Neuronal stem cell (in vitro differentiated cells): ENCODE results near the gene CAPN1.

Experiments used
- DNase-seq: peaks from one replicate; pipeline ENCODE4 v3.0.0-alpha.2; 2013; ENCODE audit warnings: low spot score
- H2AFZ ChIP-seq: one replicate; pipeline ENCODE4 v1.6.1; 2013; ENCODE audit warnings: mild to moderate bottlenecking, low read length, inconsistent platforms
- H2AK5ac ChIP-seq: 2 replicates; pipeline ENCODE4 v1.6.1; 2013; ENCODE audit warnings: low read depth, mild to moderate bottlenecking, inconsistent platforms, low read length, moderate library complexity, mixed read lengths
- H2BK120ac ChIP-seq: 2 replicates; pipeline ENCODE4 v1.6.1; 2013; ENCODE audit warnings: low read depth, mild to moderate bottlenecking, inconsistent platforms, low read length, moderate library complexity, mixed read lengths
- H2BK12ac ChIP-seq: one replicate; pipeline ENCODE4 v1.6.1; 2013; ENCODE audit warnings: low read length, inconsistent platforms
- H2BK15ac ChIP-seq: 2 replicates; pipeline ENCODE4 v1.6.1; 2013; ENCODE audit warnings: mild to moderate bottlenecking, low read length, inconsistent platforms, mixed read lengths
- H2BK5ac ChIP-seq: one replicate; pipeline ENCODE4 v1.6.1; 2013; ENCODE audit warnings: inconsistent platforms, mild to moderate bottlenecking, low read length, moderate library complexity
- H3K14ac ChIP-seq: one replicate; pipeline ENCODE4 v1.6.1; 2013; ENCODE audit warnings: low read length, inconsistent platforms
- H3K18ac ChIP-seq: 2 replicates; pipeline ENCODE4 v1.6.1; 2013; ENCODE audit warnings: low read length, inconsistent platforms
- H3K23ac ChIP-seq: 2 replicates; pipeline ENCODE4 v1.6.1; 2013; ENCODE audit warnings: low read depth, mild to moderate bottlenecking, mixed read lengths, low read length, inconsistent platforms; ENCODE audit not compliant: poor library complexity
- H3K27ac ChIP-seq: replicated peaks from 3 replicates; pipeline ENCODE4 v1.5.1; 2013; ENCODE audit warnings: low read length, inconsistent platforms
- H3K27me3 ChIP-seq, 3 experiments: 2 replicates each; pipeline ENCODE4 v1.6.1; 2013; ENCODE audit warnings: low read length in 3 of 3, mild to moderate bottlenecking in 2 of 3, inconsistent platforms in 1 of 3, low read depth in 1 of 3, mixed read lengths in 1 of 3, moderate library complexity in 1 of 3; ENCODE audit not compliant: control insufficient read depth in 3 of 3, insufficient read depth in 3 of 3
- H3K36me3 ChIP-seq, 2 donors: replicated peaks in 1 of 2; 2 replicates each; pipeline ENCODE4 v1.6.1; 2013; ENCODE audit warnings: low read length in 2 of 2; ENCODE audit not compliant: control insufficient read depth in 2 of 2, insufficient read depth in 2 of 2
- H3K4ac ChIP-seq: 2 replicates; pipeline ENCODE4 v1.6.1; 2013; ENCODE audit warnings: inconsistent platforms, mild to moderate bottlenecking, low read length, moderate library complexity
- H3K4me1 ChIP-seq, 2 donors: 1 replicate in 1 of 2; 2 replicates in 1 of 2; pipeline ENCODE4 v1.6.1; 2013; ENCODE audit warnings: low read length in 2 of 2, low read depth in 1 of 2; ENCODE audit not compliant: control insufficient read depth in 2 of 2, insufficient read depth in 1 of 2
- H3K4me2 ChIP-seq: one replicate; pipeline ENCODE4 v1.6.1; 2013; ENCODE audit warnings: mild to moderate bottlenecking, low read length, inconsistent platforms; ENCODE audit not compliant: insufficient read depth, poor library complexity, severe bottlenecking
- H3K4me3 ChIP-seq, 2 donors: 2 replicates each; pipeline ENCODE4 v1.5.1; 2013; ENCODE audit warnings: low read length in 2 of 2, mild to moderate bottlenecking in 2 of 2, inconsistent platforms in 1 of 2, moderate library complexity in 1 of 2
- H3K79me1 ChIP-seq: one replicate; pipeline ENCODE4 v1.6.1; 2013; ENCODE audit warnings: low read depth, mild to moderate bottlenecking, inconsistent platforms, low read length, moderate library complexity
- H3K9ac ChIP-seq: one replicate; pipeline ENCODE4 v1.6.1; 2013; ENCODE audit warnings: mild to moderate bottlenecking, low read depth, low read length, inconsistent platforms; ENCODE audit not compliant: poor library complexity
- H3K9me3 ChIP-seq, 2 donors: replicated peaks in 1 of 2; 2 replicates each; pipeline versions ENCODE3 to v1.6.1; 2013; ENCODE audit warnings: low read length in 2 of 2, mild to moderate bottlenecking in 2 of 2, inconsistent platforms in 1 of 2, low read depth in 1 of 2, mixed read lengths in 1 of 2, moderate library complexity in 1 of 2; ENCODE audit not compliant: control insufficient read depth in 2 of 2, insufficient read depth in 1 of 2
- H4K8ac ChIP-seq: one replicate; pipeline ENCODE4 v1.6.1; 2013; ENCODE audit warnings: low read depth, mild to moderate bottlenecking, inconsistent platforms, low read length, moderate library complexity
- H4K91ac ChIP-seq: one replicate; pipeline ENCODE4 v1.6.1; 2013; ENCODE audit warnings: low read length, low read depth, mild to moderate bottlenecking, inconsistent platforms; ENCODE audit not compliant: poor library complexity
- WGBS, 2 donors: extraction: QIAGEN DNeasy Blood & Tissue Kit; methylation state at CpG; one replicate each; pipeline ENCODE4 v1.1.7; 2013; ENCODE audit warnings: missing lambda C conversion rate in 2 of 2, mixed read lengths in 1 of 2; ENCODE audit not compliant: insufficient read length in 2 of 2, insufficient replicate concordance in 1 of 2; ENCODE audit errors: extremely low coverage in 2 of 2; 5-methylcytosine and 5-hydroxymethylcytosine counted together

CAPN1 gene

GRCh38 chr11:65211293-65212105 is 29.8 kb downstream of the CAPN1 start:
- no CpG with 5 or more reads among the region's 29 CpGs for WGBS, 2 donors
- Histone ChIP-seq H3K4ac (no peak overlapping the region), H2BK15ac (no peak overlapping the region), H4K91ac (no peak overlapping the region), H2BK5ac (no peak overlapping the region), H3K14ac (peak overlapping the region; percentile 56), H3K9ac (no peak overlapping the region), H2BK120ac (no peak overlapping the region), H2AFZ (no peak overlapping the region), H3K36me3 (peaks cover 10 to 40% of the 10 kb centered on the region in 2 donors), H3K4me2 (no peak overlapping the region), H3K79me1 (no peaks in the 10 kb centered on the region), H2BK12ac (no peak overlapping the region), H3K27me3 (no peaks in the 10 kb centered on the region), H4K8ac (no peak overlapping the region), H3K27ac (no peak overlapping the region), H3K18ac (no peak overlapping the region), H3K4me1 (peaks cover 3 to 10% of the 10 kb centered on the region in 2 donors), H3K23ac (no peak overlapping the region), H3K9me3 (no peaks in the 10 kb centered on the region), H3K4me3 (no peak overlapping the region), H2AK5ac (no peak overlapping the region)
- no peak for DNase-seq

GRCh38 chr11:65212226-65212801 is 30.6 kb downstream of the CAPN1 start:
- no peak overlapping the region for H3K23ac ChIP-seq
- H2BK5ac ChIP-seq: no peak overlapping the region
- H3K9ac ChIP-seq: no peak overlapping the region
- H2AFZ ChIP-seq: no peak overlapping the region
- no peak for DNase-seq
- H3K4ac ChIP-seq: no peak overlapping the region
- H3K9me3 ChIP-seq: no peaks in the 10 kb centered on the region
- no peak overlapping the region for H2BK15ac ChIP-seq
- no peak overlapping the region for H4K8ac ChIP-seq
- H2BK12ac ChIP-seq: no peak overlapping the region
- no peak overlapping the region for H4K91ac ChIP-seq
- H3K4me1 ChIP-seq: peaks cover 3 to 10% of the 10 kb centered on the region in 2 donors
- H3K27me3 ChIP-seq: no peaks in the 10 kb centered on the region
- no peak overlapping the region for H2BK120ac ChIP-seq
- H3K18ac ChIP-seq: peak overlapping the region; percentile 41
- no peak overlapping the region for H3K4me2 ChIP-seq
- no peaks in the 10 kb centered on the region for H3K79me1 ChIP-seq
- no CpG with 5 or more reads among the region's 13 CpGs for WGBS, 2 donors
- peaks cover 10 to 35% of the 10 kb centered on the region in 2 donors for H3K36me3 ChIP-seq
- H3K27ac ChIP-seq: no peak overlapping the region
- no peak overlapping the region for H2AK5ac ChIP-seq
- no peak overlapping the region for H3K4me3 ChIP-seq
- no peak overlapping the region for H3K14ac ChIP-seq

- WGBS, 2 donors: no CpG with 5 or more reads among the region's 26 CpGs
- peak overlapping the region; percentile 37 for H3K23ac ChIP-seq
- no peak overlapping the region for H2AFZ ChIP-seq
- H3K4ac ChIP-seq: peak overlapping the region; percentile 95
- H3K9me3 ChIP-seq: no peaks in the 10 kb centered on the region
- peak overlapping the region; percentile 49 for H2BK15ac ChIP-seq
- H2BK12ac ChIP-seq: no peak overlapping the region
- H3K27me3 ChIP-seq: no peaks in the 10 kb centered on the region
- H2AK5ac ChIP-seq: peak overlapping the region; percentile 70
- H3K18ac ChIP-seq: peak overlapping the region; percentile 85
- peak overlapping the region; percentile 71 for H3K14ac ChIP-seq
- H3K79me1 ChIP-seq: no peaks in the 10 kb centered on the region
- peaks cover 3 to 10% of the 10 kb centered on the region in 2 donors for H3K4me1 ChIP-seq
- peaks cover 8 to 28% of the 10 kb centered on the region in 2 donors for H3K36me3 ChIP-seq
- no peak overlapping the region for H4K91ac ChIP-seq
- no peak overlapping the region for H3K4me3 ChIP-seq
- peak overlapping the region; percentile 31 for H2BK120ac ChIP-seq
- H4K8ac ChIP-seq: no peak overlapping the region
- DNase-seq: no peak
- peak overlapping the region; percentile 44 for H3K9ac ChIP-seq
- no peak overlapping the region for H3K4me2 ChIP-seq
- H3K27ac ChIP-seq: no peak overlapping the region
- peak overlapping the region; percentile 93 for H2BK5ac ChIP-seq
Measured at GRCh38 chr11:65213322-65214211, 31.8 kb downstream of the CAPN1 start.
